HG03432 (cell line): ENCODE data around the gene AGMO.
"Not testable (repeated sequence)": the region's sequence is repeated elsewhere in the genome, so short reads cannot be mapped to it uniquely, and the experiment has no call there.

Experiments used
- ATAC-seq: cut with Tn5 transposase; IDR thresholded peaks from one replicate; pipeline ENCODE4 v1.9.1; 2021; ENCODE audit warnings: mild to moderate bottlenecking, moderate library complexity; ENCODE audit not compliant: unreplicated experiment

AGMO gene

DNA sequence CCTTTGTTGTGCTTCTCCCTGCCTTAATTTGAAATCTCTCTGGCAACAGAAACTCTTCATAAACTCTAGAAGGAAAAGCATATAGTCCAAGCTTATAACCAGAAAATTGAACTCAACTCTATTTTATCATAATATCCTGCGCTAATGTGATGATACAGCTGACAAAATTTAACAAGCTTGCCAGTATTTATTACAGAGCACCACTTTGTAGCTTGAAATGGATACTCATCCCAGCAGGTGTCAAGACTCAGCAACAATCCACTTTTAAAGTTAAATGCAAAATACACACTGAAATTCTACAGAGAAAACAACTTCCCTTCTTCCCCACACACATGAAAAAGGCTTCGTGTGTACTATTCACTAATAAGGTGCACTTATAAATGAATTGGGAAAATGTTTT, 228.9 kb downstream of the AGMO start:
- ATAC-seq = no peak

DNA sequence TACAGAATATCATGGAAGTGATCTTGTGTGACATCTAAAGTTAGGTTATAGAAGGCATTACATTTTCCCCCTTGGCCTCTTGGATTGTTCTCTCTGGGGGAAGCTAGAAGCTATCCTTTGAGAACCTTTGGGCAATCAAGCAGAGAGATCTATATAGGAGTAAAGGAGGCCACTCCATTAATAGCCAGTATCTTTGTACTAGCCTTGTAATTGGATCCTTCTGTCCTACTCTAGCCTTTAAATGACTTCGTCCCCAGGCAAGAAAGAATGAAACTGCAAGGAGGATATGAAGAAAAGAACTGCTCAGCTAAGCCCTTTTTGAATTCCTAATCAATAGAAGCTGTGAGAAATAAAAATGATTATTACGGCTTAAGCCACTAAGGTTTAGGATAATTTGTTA, 230.9 kb downstream of the AGMO start:
- ATAC-seq = no peak

DNA sequence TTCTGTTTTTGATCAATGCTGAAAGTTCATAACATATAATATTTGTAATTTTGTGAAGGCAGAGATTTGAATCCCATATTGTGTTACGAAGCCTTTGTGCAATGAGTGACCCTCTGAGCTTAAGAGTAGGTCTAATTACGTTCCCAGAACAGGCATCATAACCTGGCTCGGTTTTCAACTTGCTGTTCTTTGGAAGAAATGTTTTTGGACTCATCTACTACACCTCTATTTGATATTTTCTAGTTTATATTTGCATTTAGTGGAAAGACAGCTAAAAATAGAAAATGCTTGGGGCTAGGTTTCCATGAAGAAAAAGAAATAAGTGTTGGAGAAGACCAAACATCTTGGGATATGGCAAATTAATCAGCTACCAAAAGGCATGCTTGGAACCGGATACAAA, 234.8 kb downstream of the AGMO start:
- ATAC-seq = no peak

DNA sequence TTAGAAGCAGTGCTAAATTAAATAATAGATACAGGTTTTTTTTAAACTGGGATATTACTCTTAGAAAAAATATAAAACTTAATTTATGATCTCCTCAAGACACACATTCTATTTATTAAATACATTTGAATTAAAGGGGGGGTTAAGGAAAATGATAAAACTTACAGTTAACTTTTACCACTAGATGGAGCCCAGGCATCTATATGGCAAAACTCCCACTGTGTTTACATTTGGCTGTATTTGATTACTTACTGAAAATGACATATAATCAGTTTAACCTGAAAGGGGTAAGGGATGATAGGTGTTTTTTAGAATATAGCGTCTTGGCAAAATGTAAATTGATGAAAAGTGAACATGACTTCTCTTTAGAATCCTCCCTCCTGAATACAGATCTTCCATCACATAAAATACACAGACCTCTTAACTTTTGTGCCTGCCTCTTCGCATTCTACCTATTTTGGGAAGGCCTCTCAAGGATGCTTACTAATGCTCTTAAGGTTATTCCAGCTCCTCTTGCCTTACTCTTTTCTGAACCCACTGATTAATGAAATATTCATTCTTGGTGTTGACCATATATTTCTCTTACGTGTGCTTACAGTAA, 235.7 kb downstream of the AGMO start:
- peak; percentile 49 for ATAC-seq

DNA sequence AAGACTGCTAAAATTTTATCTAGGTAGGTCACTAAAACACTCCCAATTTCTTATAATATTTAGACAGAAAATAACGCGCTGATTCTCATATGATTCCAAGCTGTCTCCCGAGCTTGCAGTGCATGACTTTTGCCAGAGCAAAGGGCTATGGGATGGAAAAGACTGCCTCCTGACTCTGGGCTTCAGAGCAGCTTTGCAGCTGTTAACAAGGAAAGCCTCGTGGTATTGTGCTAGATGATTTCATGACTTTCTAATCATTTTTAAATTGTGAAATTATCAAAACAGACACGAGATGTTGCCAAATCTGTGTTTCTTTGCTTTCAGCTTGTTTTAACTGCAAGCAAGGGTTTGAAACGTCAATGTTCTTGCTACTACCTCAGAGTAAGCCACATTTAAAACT, 238.3 kb downstream of the AGMO start:
- no peak for ATAC-seq

DNA sequence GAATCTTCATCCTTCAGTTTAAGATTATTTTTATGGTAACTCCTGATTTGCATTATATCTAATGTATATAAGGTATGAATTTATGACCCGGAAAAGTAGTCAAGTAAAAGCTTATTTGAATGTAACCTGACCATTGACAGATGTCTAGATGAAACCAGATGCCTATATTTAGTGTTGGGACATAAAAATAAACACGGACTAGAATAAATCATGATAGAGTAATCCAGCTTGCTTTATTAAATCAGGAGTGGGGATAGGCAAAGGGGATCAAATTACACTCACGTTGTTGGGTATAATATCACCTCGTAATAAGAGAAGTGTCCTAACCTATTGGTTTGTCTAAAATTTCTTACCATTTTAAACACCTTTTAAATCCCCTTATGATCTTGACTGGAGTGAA, 244.6 kb downstream of the AGMO start:
- no peak for ATAC-seq

DNA sequence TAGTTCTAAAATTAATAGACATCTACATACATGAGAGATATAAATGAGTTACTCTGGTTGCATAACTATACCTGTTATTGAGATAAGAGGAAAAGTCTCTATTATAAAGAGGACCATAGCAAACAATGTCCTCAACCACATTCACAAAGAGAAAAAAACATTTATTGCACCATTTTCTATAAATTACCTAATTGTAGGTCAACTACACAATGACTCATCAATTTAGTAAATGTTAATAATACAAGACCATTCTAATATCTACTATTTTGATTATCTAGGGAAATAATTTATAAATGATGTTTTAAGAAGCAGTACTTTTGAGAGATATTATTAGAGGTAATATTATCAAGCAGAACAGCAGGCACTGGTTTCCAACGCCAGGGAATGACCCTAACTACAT, 246.1 kb downstream of the AGMO start:
- ATAC-seq = no peak

DNA sequence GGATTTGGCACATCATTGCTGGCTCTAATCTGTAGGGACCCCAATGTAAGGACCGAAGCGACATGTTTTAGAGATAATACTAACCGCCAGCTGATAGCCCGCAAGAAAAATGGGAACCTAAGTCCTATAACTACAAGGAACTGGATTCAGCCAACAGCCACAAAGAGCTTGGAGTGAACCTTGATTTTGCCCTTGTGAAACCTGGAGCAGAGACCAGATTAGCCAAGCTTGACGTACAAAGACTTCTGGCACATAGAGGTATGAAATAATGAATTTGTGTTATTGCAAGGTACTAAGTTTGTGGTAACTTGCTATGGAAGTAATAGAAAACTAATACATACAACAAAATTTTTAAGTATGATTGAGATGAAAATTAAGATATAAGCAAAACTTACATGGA, 246.9 kb downstream of the AGMO start:
- ATAC-seq = no peak

DNA sequence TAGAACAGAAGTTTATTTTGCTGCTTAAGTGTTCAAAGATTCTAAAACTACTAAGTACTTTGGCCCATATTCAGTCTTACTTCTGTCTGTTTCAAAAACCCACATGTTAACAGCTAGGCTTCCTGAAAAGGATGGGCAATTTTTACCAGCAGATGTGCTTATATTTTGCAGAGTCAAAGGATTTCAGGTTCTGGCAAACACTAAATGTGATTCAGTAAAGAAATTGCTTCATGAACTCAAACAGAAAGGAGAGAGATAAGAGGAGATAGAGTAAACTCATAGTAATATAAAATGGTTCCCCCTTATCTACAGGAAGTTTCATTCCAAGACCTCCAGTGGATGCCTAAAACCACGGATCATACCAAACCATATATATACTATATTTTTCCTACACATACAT, 248.5 kb downstream of the AGMO start:
- no peak for ATAC-seq

DNA sequence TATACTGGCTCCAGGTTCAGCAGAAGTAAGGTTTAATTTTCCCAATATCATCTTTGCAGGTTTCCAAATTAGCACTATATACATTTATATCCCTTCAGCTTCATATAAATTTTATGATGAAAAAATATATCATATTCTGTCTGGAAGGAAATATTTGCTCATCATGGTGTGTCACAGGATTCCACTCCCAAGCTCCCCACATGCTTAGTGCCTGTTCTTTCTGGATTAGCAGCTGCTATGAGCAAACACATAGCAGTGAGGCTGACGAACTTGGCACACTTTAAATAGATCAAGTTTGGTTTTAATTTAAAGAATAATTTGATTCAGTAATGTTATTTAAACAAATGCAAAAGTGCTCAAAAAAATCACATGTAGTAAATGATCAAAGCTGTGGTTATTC, 251.9 kb downstream of the AGMO start:
- no peak for ATAC-seq

DNA sequence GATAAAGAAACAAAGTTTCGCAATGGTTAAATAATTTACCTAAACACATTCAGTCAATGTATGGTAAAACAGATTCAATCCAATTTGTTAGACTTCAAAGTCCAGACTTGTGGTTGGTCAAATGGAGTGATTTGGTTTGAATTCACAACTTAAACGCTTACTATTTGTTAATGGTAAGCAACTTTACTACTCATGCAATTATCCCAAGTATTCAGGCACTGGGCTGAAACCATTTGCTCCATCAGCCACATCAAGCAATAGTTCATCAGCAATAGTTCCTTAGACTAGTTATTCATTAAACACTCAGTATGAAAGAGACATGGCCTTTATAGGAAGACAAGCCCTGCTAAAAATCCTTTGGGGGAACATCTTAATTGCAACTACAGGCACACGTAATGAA, 253.0 kb downstream of the AGMO start:
- no peak for ATAC-seq

DNA sequence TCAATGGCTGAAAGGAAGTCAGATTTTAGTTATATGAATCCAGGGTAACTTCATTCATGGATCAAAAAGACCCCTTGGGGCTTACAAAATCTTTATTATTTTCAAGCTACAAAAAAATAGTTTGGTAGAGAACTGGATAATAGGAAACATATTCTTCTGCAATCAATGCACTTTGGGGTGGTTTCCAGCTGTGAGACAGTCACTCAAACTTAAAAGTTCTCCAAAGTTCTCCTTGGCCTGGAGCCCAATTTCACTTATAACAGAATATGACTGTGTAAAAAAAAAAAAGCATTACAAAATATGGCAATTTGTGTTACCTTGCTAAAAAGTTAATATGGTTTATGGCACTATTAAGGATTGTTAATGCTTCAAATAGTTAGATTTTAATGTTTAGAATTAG, 255.5 kb downstream of the AGMO start:
- no peak for ATAC-seq

DNA sequence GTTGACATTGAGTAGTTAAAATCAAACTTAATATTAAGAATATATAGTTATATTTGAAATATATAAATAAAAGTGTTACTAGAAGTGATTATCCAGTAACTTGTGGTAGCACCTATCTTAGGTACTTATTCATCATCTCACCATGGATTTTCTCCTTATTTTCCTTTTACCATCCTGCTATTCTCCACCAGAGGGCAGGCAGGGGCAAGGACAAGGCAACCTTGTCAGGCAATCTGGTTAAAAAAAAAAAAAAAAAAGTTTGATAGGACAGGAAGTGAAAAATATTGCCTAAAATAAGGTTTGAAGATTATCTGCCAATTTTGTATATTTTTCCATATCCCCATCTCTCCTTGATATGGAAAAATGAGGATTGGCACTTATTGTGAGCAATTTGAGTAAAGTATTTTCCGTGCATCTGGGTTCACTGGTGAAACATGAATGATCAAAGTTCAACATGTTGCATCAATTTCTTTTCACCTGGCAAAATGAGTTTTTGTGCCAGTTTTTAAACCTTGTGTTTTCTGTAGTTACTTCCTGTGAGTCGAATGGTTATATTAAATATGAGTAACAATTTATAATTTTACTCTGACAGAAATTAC, 256.7 kb downstream of the AGMO start:
- ATAC-seq = peak; percentile 81

DNA sequence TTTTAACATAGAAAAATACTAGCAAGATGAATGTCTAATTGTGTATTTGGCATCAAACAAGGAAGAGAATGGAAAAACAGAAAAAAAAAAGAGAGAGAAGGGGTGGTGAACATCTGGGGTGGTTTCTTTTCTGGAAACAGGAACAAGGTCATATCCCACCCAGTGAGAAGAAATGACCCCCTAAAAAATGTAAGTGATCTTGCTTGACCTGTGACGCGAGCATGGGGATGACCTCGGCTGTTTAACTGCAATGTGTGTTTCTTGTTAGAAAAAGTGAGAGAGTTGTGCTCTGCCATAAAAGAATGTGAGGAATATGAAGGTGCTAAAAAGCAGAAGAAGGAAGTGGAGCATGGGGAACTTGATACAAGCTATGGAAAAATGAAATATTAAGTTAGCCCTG, 258.5 kb downstream of the AGMO start:
- no peak for ATAC-seq

DNA sequence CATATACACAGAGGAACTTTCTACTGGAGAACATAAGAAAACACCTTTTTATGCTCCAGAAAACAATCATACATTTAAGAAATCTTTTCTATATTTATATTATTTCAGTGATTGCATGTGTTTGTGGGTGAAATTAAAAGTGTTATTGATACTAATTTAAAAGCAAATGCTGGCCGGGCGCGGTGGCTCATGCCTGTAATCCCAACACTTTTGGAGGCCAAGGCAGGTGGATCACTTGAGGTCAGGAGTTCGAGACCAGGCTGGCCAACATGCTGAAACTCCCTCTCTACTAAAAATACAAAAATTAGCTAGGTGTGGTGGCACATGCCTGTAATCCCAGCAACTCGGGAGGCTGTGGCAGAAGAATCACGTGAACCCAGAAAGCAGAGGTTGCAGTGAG, 260.8 kb downstream of the AGMO start:
- not testable (repeated sequence) for ATAC-seq

DNA sequence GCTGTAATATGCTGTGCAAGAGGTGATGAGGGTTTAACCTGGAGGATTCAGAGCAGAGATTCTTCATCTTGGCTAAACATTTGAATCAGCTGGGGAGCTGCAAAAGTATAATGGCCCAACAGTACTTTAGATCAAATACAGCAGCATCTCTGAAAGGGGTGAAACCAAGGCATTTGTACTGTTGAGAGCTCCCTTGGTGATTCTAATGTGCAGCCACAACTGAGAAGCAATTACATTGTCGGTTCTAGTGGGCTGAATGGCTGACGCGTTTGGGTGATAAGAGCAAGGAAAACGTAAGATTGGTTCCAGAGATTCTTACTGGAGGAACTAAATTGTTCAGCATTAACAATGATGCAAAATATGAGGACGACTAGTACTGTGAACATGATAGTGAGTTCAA, 269.7 kb downstream of the AGMO start:
- ATAC-seq = no peak

DNA sequence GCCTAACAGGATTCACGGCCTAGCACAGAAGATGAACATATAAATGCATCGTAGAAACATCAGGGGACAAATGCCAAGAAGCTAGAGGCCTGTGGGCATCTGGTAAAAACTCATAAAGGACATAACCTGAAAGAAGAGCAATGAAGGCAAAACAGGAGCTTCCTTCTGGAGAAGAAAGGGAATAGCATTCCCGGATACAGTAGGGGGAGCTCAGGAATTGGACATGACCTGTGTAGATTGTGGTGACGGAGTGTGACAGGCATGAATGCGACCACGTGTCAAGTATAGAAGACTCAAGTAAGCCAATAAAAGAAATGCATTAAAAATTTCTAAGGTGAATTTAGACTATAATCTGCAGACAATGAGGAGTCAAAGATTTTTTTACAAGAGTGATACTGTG, 270.1 kb downstream of the AGMO start:
- ATAC-seq = no peak

DNA sequence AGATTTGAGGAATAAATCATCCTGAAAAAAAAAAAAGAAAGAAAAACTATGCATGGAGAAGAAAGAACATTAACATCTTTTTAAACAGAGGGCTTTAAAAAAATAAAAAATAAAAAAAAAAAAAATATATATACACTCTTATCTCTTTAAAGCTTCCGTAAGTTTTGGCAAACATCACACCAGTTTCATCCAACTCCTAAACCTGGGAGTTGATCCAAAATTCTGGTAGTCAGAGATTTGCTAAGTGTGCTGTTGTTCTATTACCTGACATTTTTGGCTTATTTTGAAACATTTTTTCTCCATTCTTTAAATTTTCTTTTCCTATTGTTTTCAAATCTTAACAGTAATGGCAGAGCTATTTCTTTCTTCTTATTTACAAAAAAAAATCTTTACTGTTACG, 273.1 kb downstream of the AGMO start:
- no peak for ATAC-seq

DNA sequence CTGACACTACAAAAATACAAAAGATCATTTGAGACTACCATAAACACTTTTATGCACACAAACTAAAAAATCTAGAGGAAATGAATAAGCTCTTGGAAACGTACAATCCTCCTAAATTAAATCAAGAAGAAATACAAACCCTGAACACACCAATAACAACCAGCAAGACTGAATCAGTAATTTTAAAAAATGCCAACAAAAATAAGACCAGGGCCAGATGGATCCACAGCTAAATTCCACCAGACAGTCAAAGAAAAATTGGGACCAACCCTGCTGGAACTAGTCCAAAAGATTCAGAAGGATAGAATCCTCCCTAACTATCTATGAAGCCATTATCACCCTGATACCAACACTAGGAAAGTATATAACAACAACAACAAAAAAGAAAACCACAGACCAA, 277.4 kb downstream of the AGMO start:
- no peak for ATAC-seq

DNA sequence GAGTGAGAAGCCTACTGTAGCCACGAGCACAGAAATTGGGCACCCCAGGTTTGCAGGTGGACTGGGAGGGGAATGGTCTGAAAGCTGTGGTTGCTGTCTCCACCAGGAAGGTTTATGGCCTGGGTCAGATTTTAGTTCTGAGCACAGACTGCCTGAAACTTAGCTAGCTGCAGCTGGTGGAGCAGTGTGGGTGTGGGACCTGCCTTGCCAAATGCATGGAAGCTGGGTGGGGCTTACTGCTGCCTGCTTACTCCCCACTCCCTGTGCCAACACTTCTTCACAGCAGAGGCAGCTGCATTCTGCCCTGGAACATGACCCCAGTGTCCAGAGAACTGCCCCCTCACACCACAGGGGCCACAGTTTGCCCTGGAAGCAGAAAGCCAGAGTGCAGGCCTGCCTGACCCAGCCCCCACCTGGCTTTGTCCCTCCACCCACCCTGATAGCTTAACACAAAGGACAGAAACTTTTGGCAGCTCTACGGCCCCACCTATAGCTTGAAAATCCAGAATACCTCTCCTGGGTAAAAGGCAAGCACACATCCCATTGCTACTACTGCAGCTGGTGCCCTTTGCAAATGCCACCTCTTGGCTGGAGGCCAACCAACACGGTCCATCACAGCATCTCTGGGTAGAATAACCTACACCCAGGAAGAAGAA, 281.6 kb downstream of the AGMO start:
- no peak for ATAC-seq

DNA sequence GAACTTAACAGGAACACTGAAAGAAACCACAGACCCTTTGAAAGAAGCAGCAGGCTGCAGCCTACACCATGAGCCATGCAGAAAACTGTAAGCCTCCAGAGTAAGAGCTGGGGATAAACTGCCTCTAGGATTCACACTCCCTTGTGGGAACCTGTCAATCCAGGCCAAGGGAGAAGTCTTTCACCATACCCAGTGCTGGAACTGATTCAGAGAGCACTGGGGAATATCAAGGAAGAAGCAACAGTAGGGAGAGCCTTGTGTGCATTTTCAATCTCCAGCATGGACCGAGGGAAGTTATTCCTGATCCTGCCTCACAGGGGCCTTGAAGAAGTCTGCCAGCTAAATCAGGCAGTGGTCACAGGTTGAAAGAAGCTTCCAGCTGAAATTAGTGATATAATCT, 282.2 kb downstream of the AGMO start:
- no peak for ATAC-seq

DNA sequence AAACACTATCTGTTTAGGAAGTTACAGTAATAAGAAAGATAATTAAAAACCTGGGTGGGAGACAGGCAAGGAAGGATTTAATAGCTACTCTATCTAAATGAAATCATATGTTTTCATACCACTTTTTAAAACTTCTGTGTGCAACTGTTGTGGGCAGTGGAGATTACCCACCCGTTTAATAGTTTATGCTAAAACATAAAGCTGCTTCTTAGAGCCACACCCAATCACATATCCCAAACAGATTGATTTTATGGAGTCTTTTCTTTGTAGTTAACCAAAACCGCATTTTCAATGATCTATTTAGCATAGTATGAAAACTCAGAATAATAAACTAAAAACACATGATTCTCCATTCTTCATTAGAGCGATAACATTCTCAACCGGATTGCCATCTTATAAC, 304.1 kb downstream of the AGMO start:
- no peak for ATAC-seq

DNA sequence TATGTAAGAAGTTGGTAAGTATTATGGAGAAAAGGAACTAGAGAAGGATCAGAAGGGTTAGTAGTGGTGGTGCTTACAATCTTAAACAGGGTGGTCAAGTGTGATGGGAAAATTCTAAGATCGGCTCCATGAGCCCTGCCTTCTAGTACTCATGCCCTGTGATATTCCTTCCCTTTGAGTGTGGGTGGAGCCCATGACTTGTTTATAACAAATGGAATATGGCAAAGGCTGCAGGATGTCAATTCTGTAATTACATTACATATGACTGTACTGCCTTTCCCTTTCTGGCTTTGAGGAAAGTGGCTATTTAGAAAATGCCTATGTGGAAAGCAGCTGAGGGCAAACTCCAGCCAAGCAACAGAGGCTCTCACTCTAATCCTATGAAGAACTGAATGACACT, 309.6 kb downstream of the AGMO start:
- no peak for ATAC-seq
